CD4-positive, alpha-beta T cell treated with Interleukin-10 for 1 hour (primary cell): ENCODE data around the gene ITPR2.
"Not testable (repeated sequence)": the region's sequence is repeated elsewhere in the genome, so short reads cannot be mapped to it uniquely, and the experiment has no call there.

ENCODE experiments used
- DNase-seq: peaks from one replicate; pipeline ENCODE4 v3.0.0-alpha.2; 2020

Gene ITPR2

GRCh38 chr12:26551385-26551784, 281.6 kb downstream of the ITPR2 start:
- DNase-seq = no peak

GRCh38 chr12:26548227-26548626, 284.8 kb downstream of the ITPR2 start:
- no peak for DNase-seq

- DNase-seq = no peak
These were observed 286.3 kb downstream of the ITPR2 start for GRCh38 chr12:26546535-26547314.

- no peak for DNase-seq
These were observed 293.9 kb downstream of the ITPR2 start for GRCh38 chr12:26539131-26539530.

GRCh38 chr12:26537651-26538050, 295.3 kb downstream of the ITPR2 start:
- no peak for DNase-seq

- DNase-seq = no peak
These were observed 295.9 kb downstream of the ITPR2 start for GRCh38 chr12:26537126-26537525.

GRCh38 chr12:26535826-26536225, 297.2 kb downstream of the ITPR2 start:
- DNase-seq = no peak

GRCh38 chr12:26534071-26534470, 298.9 kb downstream of the ITPR2 start:
- DNase-seq = no peak

- no peak for DNase-seq
These were observed 299.8 kb downstream of the ITPR2 start for GRCh38 chr12:26533211-26533610.

GRCh38 chr12:26530461-26530860, 302.5 kb downstream of the ITPR2 start:
- DNase-seq = no peak

GRCh38 chr12:26528943-26529342, 304.1 kb downstream of the ITPR2 start:
- no peak for DNase-seq

- no peak for DNase-seq
These were observed 305.3 kb downstream of the ITPR2 start for GRCh38 chr12:26527682-26528081.

- no peak for DNase-seq
These were observed 308.0 kb downstream of the ITPR2 start for GRCh38 chr12:26524862-26525465.

- DNase-seq = no peak
These were observed 309.3 kb downstream of the ITPR2 start for GRCh38 chr12:26523708-26524150.

GRCh38 chr12:26520869-26521268, 312.1 kb downstream of the ITPR2 start:
- no peak for DNase-seq

GRCh38 chr12:26520109-26520508, 312.9 kb downstream of the ITPR2 start:
- no peak for DNase-seq

GRCh38 chr12:26519462-26519861, 313.5 kb downstream of the ITPR2 start:
- DNase-seq = no peak

- not testable (repeated sequence) for DNase-seq
These were observed 315.7 kb downstream of the ITPR2 start for GRCh38 chr12:26517320-26517719.

GRCh38 chr12:26514364-26514763, 318.6 kb downstream of the ITPR2 start:
- no peak for DNase-seq

GRCh38 chr12:26513363-26514043, 319.5 kb downstream of the ITPR2 start:
- DNase-seq = no peak

- no peak for DNase-seq
These were observed 320.8 kb downstream of the ITPR2 start for GRCh38 chr12:26512213-26512612.

- DNase-seq = no peak
These were observed 322.7 kb downstream of the ITPR2 start for GRCh38 chr12:26510354-26510674.

- DNase-seq = no peak
These were observed 325.4 kb downstream of the ITPR2 start for GRCh38 chr12:26507613-26508012.

GRCh38 chr12:26499979-26500640, 332.9 kb downstream of the ITPR2 start:
- no peak for DNase-seq
